PFSK-1 (cell line): ENCODE measurements around the gene DLX2.

ENCODE experiments used
- FOXP2 ChIP-seq: optimal IDR thresholded peaks from 2 replicates; pipeline ENCODE3; 2011; ENCODE audit warnings: borderline replicate concordance, control low read depth, inconsistent platforms; ENCODE audit not compliant: insufficient read depth; ENCODE audit errors: extremely low read length, extremely low read depth
- POLR2AphosphoS5 ChIP-seq: IDR thresholded peaks from 2 replicates; pipeline ENCODE4 v1.6.1; 2012; ENCODE audit warnings: low read depth, mild to moderate bottlenecking, control low read depth, low read length, moderate library complexity
- REST ChIP-seq, 2 experiments: IDR thresholded peaks; 2 replicates each; pipeline versions ENCODE4 v1.6.1 to v1.8.0; 2011 to 2012; ENCODE audit warnings: low read depth in 2 of 2, low read length in 2 of 2, control low read depth in 1 of 2, inconsistent platforms in 1 of 2, mild to moderate bottlenecking in 1 of 2, moderate library complexity in 1 of 2; ENCODE audit not compliant: insufficient read depth in 1 of 2
- SIN3A ChIP-seq: IDR thresholded peaks from 2 replicates; pipeline ENCODE4 v1.6.1; 2012; ENCODE audit warnings: mild to moderate bottlenecking, low read length, moderate library complexity, borderline replicate concordance; ENCODE audit not compliant: insufficient read depth
- TAF1 ChIP-seq: IDR thresholded peaks from 2 replicates; pipeline ENCODE4 v1.6.1; 2012; ENCODE audit warnings: low read length, control low read depth, borderline replicate concordance; ENCODE audit not compliant: insufficient read depth

The DLX2 gene

GRCh38 chr2:172106108-172106961, 3.6 kb upstream of the DLX2 start:
- TF ChIP-seq REST (IDR thresholded peaks at IDR 0.05; ENCODE audit: insufficient read depth in 1 of 2, low read depth in 2 of 2, low read length in 2 of 2) (no peak), TAF1 (no peak), FOXP2 (no peak), SIN3A (no peak), POLR2AphosphoS5 (no peak)

- no peak for TF ChIP-seq SIN3A
- no peak for TF ChIP-seq TAF1
- TF ChIP-seq POLR2AphosphoS5, result no peak
- TF ChIP-seq REST (IDR thresholded peaks at IDR 0.05; ENCODE audit: insufficient read depth in 1 of 2, low read depth in 2 of 2, low read length in 2 of 2), result no peak
- TF ChIP-seq FOXP2, result no peak
These were observed 2.9 kb upstream of the DLX2 start for GRCh38 chr2:172105471-172106107.

- TF ChIP-seq REST (IDR thresholded peaks at IDR 0.05; ENCODE audit: insufficient read depth in 1 of 2, low read depth in 2 of 2, low read length in 2 of 2) (0 out of 4 replicates have a peak, but pooled peaks of 1 of the 2 experiments have one; percentile 49), SIN3A (no peak)
These were observed 972 bp upstream of the DLX2 start for GRCh38 chr2:172103471-172104272.

GRCh38 chr2:172101821-172102390, 794 bp downstream of the DLX2 start:
- TF ChIP-seq POLR2AphosphoS5 (no peak), TAF1 (no peak), FOXP2 (no peak), REST (IDR thresholded peaks at IDR 0.05; ENCODE audit: insufficient read depth in 1 of 2, low read depth in 2 of 2, low read length in 2 of 2) (no peak)
